ENCODE measurements around the gene TUBGCP6.

Gene TUBGCP6

DNA sequence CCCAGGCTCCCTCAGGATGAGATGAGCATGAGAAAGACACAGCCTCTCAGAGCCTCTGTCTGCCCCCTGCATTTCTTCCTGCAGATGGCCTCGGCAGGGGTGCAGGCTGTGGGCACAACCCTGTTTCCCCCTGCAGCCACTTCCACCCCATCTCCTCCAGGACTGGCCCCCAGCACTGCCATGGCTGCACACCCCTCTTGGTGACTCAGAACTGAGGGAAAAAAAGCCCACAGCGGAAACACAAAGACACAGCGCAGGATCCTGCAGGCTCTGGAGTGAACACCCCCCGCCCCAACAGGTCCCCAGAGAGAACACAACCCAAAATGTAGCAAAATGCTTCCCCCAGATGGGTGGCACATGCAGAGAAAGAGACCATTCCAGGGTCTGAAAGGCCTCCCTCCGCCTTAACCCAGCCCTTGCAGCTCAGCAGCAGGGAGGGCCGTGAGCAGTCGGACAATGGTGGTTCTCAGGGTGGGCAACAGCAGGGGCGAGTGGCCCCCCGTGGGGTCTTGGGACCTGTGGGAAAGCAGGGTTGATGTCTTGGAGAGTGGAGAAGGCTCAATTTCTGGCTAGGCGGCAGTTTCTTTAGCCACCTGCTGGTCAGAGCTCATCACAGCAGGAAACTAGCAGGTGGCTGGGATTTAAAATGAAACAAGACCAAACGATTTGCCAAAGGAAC, 8.0 kb downstream of the TUBGCP6 start:
- no peak overlapping the region for H3K4me3 ChIP-seq (ENCODE audit: low read depth, low read length)
- no peak for DNase-seq (ENCODE audit: low read depth, low spot score)
- TF ChIP-seq, protein P1, sequence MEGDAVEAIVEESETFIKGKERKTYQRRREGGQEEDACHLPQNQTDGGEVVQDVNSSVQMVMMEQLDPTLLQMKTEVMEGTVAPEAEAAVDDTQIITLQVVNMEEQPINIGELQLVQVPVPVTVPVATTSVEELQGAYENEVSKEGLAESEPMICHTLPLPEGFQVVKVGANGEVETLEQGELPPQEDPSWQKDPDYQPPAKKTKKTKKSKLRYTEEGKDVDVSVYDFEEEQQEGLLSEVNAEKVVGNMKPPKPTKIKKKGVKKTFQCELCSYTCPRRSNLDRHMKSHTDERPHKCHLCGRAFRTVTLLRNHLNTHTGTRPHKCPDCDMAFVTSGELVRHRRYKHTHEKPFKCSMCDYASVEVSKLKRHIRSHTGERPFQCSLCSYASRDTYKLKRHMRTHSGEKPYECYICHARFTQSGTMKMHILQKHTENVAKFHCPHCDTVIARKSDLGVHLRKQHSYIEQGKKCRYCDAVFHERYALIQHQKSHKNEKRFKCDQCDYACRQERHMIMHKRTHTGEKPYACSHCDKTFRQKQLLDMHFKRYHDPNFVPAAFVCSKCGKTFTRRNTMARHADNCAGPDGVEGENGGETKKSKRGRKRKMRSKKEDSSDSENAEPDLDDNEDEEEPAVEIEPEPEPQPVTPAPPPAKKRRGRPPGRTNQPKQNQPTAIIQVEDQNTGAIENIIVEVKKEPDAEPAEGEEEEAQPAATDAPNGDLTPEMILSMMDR (IDR thresholded peaks at IDR 0.05; ENCODE audit: insufficient read depth, low read length, missing control alignments): peak; percentile 59
- ChIA-PET CTCF (interaction anchor here (0.6 to 5.3 kb wide), 23 partner anchors 8 to 469 kb away, joined by 3 to 58 read pairs (median 4); partner anchors contain the start of gene HDAC10), POLR2A (no interaction called here)

DNA sequence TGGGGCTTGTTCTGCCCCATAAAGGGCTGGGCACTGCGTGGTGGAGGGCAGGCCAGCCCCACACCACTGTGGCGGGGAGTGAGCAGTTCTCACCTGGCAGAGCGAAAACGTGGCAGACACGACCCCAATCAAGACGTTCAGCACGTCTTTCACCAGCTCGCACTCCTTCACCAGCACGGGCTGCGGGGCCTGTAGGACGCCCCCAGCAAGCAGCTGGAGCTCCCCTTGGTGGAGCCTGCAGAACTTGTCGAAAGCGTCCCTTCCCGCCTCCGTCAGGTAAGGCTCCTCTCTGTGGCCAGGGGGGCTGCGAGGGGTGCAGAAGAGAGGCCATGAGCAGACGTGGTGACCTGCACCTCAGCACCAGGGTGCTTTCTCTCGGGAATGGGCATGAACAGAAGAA, 11.6 kb downstream of the TUBGCP6 start:
- TF ChIP-seq, protein P1 (IDR thresholded peaks at IDR 0.05; ENCODE audit: insufficient read depth, low read length, missing control alignments): no peak
- CTCF ChIA-PET: interaction anchor here (1.2 to 4.4 kb wide), 2 partner anchors 8 to 24 kb away, joined by 3 to 34 read pairs; no protein-coding TSS in a partner anchor
- no peak overlapping the region for H3K4me3 ChIP-seq (ENCODE audit: low read depth, low read length)
- no peak for DNase-seq (ENCODE audit: low read depth, low spot score)
- POLR2A ChIA-PET: no interaction called here

DNA sequence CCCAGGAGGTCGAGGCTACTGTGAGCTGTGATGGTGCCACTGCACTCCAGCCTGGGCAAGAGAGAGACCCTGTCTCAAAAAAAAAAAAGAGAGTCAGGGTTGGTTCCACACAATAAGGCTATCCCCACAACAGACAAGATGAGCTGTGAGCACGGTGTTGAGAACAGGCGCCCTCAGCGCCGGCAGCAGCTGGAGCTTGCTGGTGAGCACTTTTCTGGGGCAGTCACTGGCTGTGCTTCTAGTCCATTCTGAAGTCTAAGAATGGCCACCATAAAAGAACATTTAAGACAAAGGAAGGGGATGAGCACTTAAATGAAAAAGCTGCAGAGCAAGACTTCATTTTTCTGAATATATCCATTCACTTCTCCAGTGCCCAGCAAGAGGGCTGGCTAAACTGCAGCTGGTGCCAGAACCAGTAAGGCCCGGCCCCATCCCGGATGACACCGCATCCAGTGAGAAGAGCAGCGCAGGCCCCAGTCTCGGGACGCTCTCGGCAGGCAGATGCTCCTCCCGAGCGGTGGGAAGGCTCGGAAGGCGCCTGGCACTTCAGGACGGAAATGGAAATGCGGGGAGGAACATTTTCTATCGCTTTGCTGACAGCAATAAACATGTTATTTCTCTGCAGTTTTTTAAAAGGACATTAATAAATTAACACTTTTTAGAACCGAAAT, 12.2 kb downstream of the TUBGCP6 start:
- CTCF ChIA-PET: interaction anchor here (1.0 to 4.4 kb wide), 3 partner anchors 9 to 302 kb away, joined by 3 to 34 read pairs (median 3); no protein-coding TSS in a partner anchor
- H3K4me3 ChIP-seq (ENCODE audit: low read depth, low read length): no peak overlapping the region
- DNase-seq (ENCODE audit: low read depth, low spot score): no peak
- TF ChIP-seq, protein P1 (IDR thresholded peaks at IDR 0.05; ENCODE audit: insufficient read depth, low read length, missing control alignments): no peak
- POLR2A ChIA-PET: no interaction called here

DNA sequence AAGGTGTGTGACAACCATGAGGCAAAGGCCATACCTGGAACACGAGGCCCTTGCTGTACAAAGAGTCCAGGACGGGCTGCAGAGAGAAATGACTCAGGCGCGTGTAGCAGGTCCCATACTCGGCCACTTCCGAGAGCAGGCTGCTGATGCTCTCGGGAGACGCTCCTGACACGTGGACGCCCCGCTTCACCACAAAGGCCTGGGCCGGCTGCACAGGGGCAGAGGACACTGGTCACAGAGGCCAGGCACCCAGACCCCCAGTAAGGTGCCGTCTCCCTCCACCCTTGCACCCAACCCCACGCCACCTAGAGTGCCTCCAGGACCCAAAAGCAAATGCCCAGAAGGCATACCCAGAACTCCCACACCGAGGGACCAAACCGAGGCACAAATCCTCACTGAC, 15.5 kb downstream of the TUBGCP6 start:
- DNase-seq (ENCODE audit: low read depth, low spot score): no peak
- POLR2A ChIA-PET: no interaction called here
- CTCF ChIA-PET: interaction anchor here (4.4 kb wide), 1 partner anchor 12 kb away, joined by 34 read pairs; no protein-coding TSS in a partner anchor
- H3K4me3 ChIP-seq (ENCODE audit: low read depth, low read length): no peak overlapping the region
- TF ChIP-seq, protein P1 (IDR thresholded peaks at IDR 0.05; ENCODE audit: insufficient read depth, low read length, missing control alignments): no peak

DNA sequence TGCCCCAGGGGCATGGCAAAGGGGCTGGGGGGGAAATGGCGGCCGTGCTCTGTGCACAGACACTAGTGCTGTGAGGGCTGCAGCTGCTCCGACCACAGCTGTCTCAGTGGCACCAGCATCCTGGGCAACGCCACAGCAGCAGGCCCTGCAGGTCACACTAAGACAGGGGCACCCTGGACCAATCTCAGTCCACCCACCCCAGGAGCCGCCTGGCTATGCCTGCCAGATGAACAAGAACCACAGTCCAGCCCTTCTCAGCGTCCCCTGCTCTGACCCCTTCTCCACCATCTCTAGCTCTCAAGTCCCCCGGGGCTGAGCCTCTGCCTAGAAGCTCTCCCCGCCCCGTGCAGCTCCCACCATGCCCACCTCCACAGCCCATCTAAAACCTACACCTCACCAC, 16.5 kb downstream of the TUBGCP6 start:
- TF ChIP-seq, protein P1 (IDR thresholded peaks at IDR 0.05; ENCODE audit: insufficient read depth, low read length, missing control alignments): no peak
- no peak overlapping the region for H3K4me3 ChIP-seq (ENCODE audit: low read depth, low read length)
- CTCF ChIA-PET: interaction anchor here (0.7 to 1.7 kb wide), 2 partner anchors 9 to 12 kb away, joined by 3 to 6 read pairs; no protein-coding TSS in a partner anchor
- no peak for DNase-seq (ENCODE audit: low read depth, low spot score)
- POLR2A ChIA-PET: interaction anchor here (0.8 kb wide), 2 partner anchors 11 to 14 kb away, joined by 3 read pairs; no protein-coding TSS in a partner anchor
